Tibial artery (tissue), 4 donors: ENCODE measurements around the gene GEMIN4.

Source experiments
- DNase-seq, 2 donors: peaks; one replicate each; pipeline ENCODE4 v3.0.0-alpha.2; 2019
- H3K27ac ChIP-seq, 2 donors: fragments of 200-600 bp; sonication (generic) in 1 of 2; 1 replicate in 1 of 2; 2 replicates in 1 of 2; pipeline ENCODE4 v1.5.1; 2018 to 2019; ENCODE audit warnings: mild to moderate bottlenecking in 1 of 2
- H3K27me3 ChIP-seq, 2 donors: fragments of 200-600 bp; sonication (generic) in 1 of 2; one replicate each; pipeline versions ENCODE4 v1.5.1 to v1.6.0; 2016 to 2019
- H3K36me3 ChIP-seq, 3 donors: fragments of 200-600 bp; sonication (generic) in 2 of 3; one replicate each; pipeline ENCODE4 v1.5.1; 2016 to 2019; ENCODE audit warnings: mild to moderate bottlenecking in 2 of 3
- H3K4me1 ChIP-seq, 4 donors: fragments of 200-600 bp; sonication (generic) in 2 of 4; 1 replicate in 3 of 4; 2 replicates in 1 of 4; pipeline ENCODE4 v1.5.1; 2016 to 2019
- H3K4me3 ChIP-seq, 2 donors: fragments of 200-600 bp; sonication (generic) in 1 of 2; 1 replicate in 1 of 2; 2 replicates in 1 of 2; pipeline ENCODE4 v1.5.1; 2018 to 2019; ENCODE audit warnings: mild to moderate bottlenecking in 2 of 2
- H3K9me3 ChIP-seq, 3 donors: fragments of 200-600 bp; sonication (generic) in 1 of 3; one replicate each; pipeline ENCODE4 v1.5.1; 2016 to 2019
- CTCF ChIP-seq, 2 experiments: fragments of 200-600 bp in 1 of 2; fragments of 450-650 bp in 1 of 2; IDR thresholded peaks; one replicate each; pipeline ENCODE4 v1.5.1; 2017 to 2019; ENCODE audit warnings: antibody characterized with exemption in 2 of 2, mild to moderate bottlenecking in 1 of 2, moderate library complexity in 1 of 2
- intact Hi-C: fragments of 100-400 bp; cut with DNase I; formaldehyde crosslinking; loops from one replicate; pipeline ENCODE4 v1.15.0; 2023; ENCODE audit warnings: low total_unique reads

The GEMIN4 gene

GRCh38 chr17:705863-706262, 46.2 kb downstream of the GEMIN4 start:
- peaks cover 11 to 45% (median 30%) of the 10 kb centered on the region in 3 donors for H3K36me3 ChIP-seq
- no peak overlapping the region for H3K27ac ChIP-seq
- no peaks in the 10 kb centered on the region for H3K27me3 ChIP-seq
- H3K4me3 ChIP-seq: no peak overlapping the region
- no peaks in the 10 kb centered on the region for H3K4me1 ChIP-seq
- DNase-seq: no peak
- no peak for TF ChIP-seq CTCF (IDR thresholded peaks at IDR 0.05)
- H3K9me3 ChIP-seq: no peaks in the 10 kb centered on the region
- intact Hi-C loops: no loop called here

DNA sequence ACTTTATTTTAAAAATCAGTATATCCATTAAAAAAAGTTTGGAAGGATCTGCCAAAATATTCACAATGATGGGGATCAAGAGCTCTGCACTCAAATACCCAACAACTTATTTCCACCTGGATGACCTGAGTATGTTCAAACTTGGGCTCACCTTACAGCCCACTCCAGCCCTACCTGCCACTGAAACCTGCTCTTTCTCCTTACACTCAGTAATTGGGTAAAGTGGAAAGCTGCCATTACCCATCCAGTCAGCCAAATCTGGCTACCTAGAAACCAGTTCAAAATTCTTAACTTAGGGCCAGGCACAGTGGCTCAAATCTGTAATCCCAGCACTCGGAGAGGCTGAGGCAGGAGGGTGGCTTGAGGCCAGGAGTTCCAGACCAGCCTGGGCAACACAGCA, 47.1 kb downstream of the GEMIN4 start:
- no peaks in the 10 kb centered on the region for H3K27me3 ChIP-seq
- intact Hi-C loops: no loop called here
- no peak for TF ChIP-seq CTCF (IDR thresholded peaks at IDR 0.05)
- H3K9me3 ChIP-seq: no peaks in the 10 kb centered on the region
- H3K27ac ChIP-seq: no peak overlapping the region
- H3K4me1 ChIP-seq: no peaks in the 10 kb centered on the region
- H3K4me3 ChIP-seq: no peak overlapping the region
- H3K36me3 ChIP-seq: peaks cover 11 to 40% (median 26%) of the 10 kb centered on the region in 3 donors
- no peak for DNase-seq

DNA sequence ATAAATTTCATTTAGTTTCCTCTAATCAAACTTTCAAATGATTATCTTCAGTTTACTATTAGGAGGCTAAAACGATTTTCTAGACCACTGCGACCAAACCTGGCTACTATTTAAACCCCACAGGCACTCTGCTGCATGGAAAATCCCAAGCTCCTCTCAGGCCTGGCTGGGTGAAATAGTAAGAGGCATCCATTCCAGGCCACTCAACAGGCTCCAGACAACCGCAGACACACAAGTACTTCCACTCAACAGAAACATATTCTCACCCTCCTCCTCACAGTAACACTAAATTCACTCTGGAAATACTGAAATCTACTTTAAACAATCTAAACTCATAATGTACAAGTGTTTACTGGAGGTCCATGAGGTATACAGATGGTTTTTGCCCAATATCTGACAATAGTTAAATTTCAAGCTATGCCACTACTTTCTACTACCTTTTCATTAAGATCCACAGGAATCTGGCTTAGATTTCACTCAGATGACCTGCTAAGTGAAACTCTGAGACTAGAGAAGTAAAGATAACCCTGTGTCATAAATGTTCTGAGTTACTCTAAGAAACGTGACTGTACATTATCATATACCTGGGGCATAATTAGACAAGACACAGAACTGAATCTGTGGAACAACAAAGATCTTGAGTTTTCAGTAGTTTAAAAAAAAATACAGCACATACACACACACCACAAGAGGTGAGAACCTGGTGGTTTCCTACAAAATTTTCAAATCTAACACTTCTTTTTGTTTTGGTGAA, 47.8 kb downstream of the GEMIN4 start:
- Histone ChIP-seq H3K9me3 (no peaks in the 10 kb centered on the region), H3K27me3 (no peaks in the 10 kb centered on the region), H3K4me3 (no peak overlapping the region), H3K27ac (no peak overlapping the region), H3K36me3 (peaks cover 4 to 33% (median 19%) of the 10 kb centered on the region in 3 donors), H3K4me1 (no peaks in the 10 kb centered on the region)
- intact Hi-C loops: no loop called here
- no peak for DNase-seq
- TF ChIP-seq CTCF (IDR thresholded peaks at IDR 0.05): no peak

DNA sequence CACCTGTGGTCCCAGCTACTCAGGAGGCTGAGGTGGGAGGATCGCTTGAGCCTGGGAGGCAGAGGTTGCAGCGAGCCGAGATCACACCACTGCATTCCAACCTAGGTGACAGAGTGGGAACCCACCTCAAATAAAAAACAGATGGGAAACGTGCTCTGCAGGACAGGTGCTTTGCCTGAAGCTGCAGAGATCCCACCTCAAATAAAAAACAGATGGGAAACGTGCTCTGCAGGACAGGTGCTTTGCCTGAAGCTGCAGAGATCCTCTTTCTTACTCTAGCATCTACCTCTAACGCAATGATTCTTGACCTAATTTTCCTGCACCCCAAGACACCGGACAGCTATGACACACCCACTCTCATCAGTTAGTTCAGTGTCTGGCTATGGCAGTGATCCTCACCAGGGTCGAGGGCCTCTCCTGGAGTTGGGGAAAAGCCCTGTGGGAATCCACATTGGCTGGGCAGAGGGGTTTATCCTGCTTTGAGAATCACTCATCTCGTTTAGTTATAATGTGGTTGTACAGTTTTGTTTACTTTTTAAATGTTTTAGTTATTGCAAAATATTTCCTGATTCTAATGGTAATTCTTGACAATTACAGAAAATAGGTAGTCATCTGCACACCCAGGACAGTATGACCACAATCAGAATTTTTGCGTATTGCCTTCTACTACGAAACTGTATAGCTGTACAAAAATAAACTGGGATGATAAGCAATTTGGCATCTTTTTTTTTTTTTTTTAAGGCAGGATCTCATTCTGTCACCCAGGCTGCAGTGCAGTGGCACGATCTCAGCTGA, 48.8 kb downstream of the GEMIN4 start:
- DNase-seq: no peak
- intact Hi-C loops: no loop called here
- TF ChIP-seq CTCF (IDR thresholded peaks at IDR 0.05): no peak
- Histone ChIP-seq H3K27me3 (no peaks in the 10 kb centered on the region), H3K4me3 (no peak overlapping the region), H3K27ac (no peak overlapping the region), H3K36me3 (peaks cover 0 to 24% (median 14%) of the 10 kb centered on the region in 3 donors), H3K4me1 (no peaks in the 10 kb centered on the region), H3K9me3 (no peaks in the 10 kb centered on the region)

DNA sequence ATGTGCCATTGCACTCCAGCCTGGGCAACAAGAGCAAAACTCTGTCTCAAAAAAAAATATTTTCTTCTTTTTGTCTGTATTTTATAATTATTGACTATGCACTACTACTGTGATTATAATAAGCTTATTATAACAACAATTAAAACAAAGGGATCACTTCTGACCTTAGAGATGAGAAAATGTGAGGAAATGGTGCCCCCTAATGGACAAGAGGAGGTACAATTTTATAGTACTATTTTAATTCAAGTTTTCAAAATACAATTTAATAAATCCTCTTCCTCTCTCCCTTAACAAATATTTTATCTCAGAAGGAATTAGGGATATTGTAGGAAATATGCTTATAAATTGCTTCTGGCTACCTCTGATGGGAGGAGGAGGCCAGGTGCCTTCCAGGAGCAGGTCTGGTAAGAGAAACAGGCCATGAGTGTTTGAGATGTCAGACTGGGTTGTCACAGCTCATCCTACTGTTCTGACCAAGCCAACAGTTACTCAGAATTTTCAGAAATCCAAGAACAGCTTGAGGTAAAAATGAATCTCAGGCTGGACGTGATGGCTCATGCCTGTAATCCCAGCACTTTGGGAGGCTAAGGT, 51.5 kb downstream of the GEMIN4 start:
- Histone ChIP-seq H3K27me3 (no peaks in the 10 kb centered on the region), H3K27ac (no peak overlapping the region), H3K4me3 (no peak overlapping the region), H3K36me3 (peaks cover 14 to 42% (median 24%) of the 10 kb centered on the region in 3 donors), H3K9me3 (no peaks in the 10 kb centered on the region), H3K4me1 (no peaks in the 10 kb centered on the region)
- no peak for DNase-seq
- TF ChIP-seq CTCF (IDR thresholded peaks at IDR 0.05): peak; percentile 61 to 68
- intact Hi-C loops: no loop called here
